Left lobe of liver (tissue), 1 donor: ENCODE results near the gene PLOD1. TPM values are rescaled to one million over a fixed set of nuclear protein-coding genes. Genes with fewer than 3 reads are reported as not detected.

Source experiments
- total RNA-seq: library from RNA; stranded (reverse); gene quantifications from one replicate; pipeline ENCODE4 v1.2.1, GENCODE V29; 2021
- donor health status: DM: no; HTN: yes; CAD: no.

The PLOD1 gene
- total RNA-seq, 1 donor from 2014 or later, result 70.8 TPM

Other genes with a start within 250 kb of the PLOD1 start
- not detected for gene DRAXIN, start 243.0 kb upstream of the PLOD1 start, total RNA-seq
- gene AGTRAP, start 198.6 kb upstream of the PLOD1 start, total RNA-seq, result 9.0 TPM
- not detected for gene C1orf167, start 172.5 kb upstream of the PLOD1 start, total RNA-seq
- gene MTHFR, start 128.8 kb upstream of the PLOD1 start, total RNA-seq, result 14.9 TPM
- gene CLCN6, start 128.5 kb upstream of the PLOD1 start, total RNA-seq, result 10.8 TPM
- not detected for gene NPPA, start 86.9 kb upstream of the PLOD1 start, total RNA-seq
- not detected for gene NPPB, start 75.8 kb upstream of the PLOD1 start, total RNA-seq
- 50.9 TPM for gene KIAA2013, start 8.3 kb upstream of the PLOD1 start, total RNA-seq
- gene MFN2, start 45.7 kb downstream of the PLOD1 start, total RNA-seq, result 45.0 TPM
- gene MIIP, start 84.8 kb downstream of the PLOD1 start, total RNA-seq, result 10.1 TPM
- 0.18 TPM for gene TNFRSF8, start 128.6 kb downstream of the PLOD1 start, total RNA-seq
- 16.8 TPM for gene TNFRSF1B, start 232.3 kb downstream of the PLOD1 start, total RNA-seq